Activated CD8-positive, alpha-beta memory T cell treated with anti-CD3 and anti-CD28 coated beads for 1 hour (primary cell): ENCODE data around the gene RAP1A.

Source experiments
- DNase-seq, 2 donors: peaks; one replicate each; pipeline ENCODE4 v3.0.0-alpha.2; 2020; ENCODE audit warnings: low read depth in 1 of 2; ENCODE audit errors: extremely low read depth in 1 of 2

The RAP1A gene

DNA sequence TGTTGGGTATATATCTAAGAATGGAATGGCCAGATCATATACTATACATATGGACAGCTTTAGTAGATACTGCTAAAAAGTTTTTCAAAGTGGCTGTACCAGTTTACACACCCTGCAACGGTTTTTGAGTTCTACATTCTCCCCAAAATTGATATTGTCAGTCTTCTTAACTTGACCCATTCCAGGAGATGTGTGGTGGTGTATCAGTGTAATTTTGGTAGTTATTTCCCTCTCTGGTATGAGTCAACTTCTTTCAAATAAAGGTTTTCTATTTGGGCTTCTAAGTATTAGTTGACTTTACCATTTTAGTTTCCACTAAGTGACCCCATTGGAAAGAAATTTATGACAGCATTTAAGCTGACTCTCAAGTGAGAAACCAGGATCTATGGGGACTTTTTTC, 90.4 kb downstream of the RAP1A start:
- DNase-seq, result no peak

DNA sequence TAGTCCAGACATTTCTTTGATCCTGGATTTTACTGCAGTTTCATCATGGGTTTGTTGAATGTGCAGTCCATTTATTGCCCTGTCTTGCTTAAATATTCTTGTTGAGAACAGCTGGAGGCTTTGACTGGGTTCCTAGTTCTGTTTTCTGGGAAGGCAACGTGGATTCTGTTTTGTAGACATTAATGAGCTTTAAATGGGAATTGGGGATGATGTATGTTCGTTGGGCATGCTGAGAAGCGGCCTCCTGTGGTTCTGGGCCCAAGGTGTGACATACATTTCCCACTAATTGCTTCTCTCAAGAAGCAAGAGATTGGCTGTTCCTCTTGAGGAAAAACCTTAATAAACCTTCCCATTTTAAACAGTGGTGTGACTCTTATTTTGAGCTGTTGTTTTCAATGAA, 96.7 kb downstream of the RAP1A start:
- DNase-seq, result no peak

DNA sequence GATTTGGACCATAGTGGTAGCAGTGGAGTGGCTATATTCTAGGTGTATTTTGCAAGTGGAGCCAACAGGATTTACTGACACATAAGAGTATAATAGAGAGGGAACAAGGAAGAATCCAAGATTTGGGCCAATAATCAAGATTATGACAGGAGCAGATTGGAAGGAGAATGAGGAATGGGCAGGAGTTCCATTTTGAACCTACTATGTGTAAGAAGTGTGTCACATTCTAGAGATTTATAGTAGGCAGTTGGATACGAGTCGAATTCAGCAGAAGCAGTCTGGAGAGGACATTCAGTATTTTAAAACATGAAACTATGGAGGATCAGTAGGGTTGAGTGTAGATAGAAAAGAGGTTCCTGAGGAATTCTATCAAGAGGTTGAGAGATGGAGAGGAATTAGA, 97.9 kb downstream of the RAP1A start:
- DNase-seq, result no peak

DNA sequence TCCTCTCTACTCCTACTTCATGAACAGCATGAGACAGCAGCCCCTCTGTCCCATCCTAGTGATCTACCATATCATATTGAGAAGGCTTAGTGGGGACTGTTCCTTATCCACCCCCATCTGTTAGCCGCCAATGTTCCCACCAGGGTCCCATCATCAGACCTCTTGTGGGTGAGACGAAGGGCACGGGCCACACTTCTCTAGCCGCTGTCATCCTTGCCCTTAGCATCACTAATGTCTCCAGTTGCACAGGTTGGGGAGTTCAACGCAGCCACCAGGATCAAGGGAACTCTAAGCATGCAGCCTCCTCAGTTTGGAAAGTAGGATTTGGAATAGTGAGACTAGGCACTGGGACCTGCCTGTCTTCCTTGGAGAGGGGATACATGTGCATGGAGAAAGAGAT, 99.5 kb downstream of the RAP1A start:
- DNase-seq, result no peak

DNA sequence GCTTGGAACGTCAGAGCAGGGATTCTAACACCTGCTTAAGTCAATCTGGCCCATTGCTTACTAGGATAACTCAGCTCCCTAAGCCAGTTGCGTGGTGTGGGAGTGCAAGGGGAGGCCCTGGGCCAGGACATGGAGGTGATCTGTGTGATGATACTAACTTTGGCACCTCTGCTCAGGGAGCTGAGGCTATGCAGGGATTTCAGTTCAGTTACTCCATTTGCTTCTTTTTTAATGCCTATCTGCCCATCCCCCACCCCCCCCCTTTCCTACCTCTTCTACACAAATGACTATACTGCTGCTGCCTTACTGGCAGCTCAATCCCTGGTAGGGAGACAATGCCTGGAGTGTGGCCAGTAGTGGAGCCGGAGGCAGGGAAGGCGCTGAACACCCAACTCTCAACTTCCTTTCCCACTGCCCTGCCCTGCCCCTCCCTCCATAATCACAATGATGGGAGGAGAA, 100.1 kb downstream of the RAP1A start:
- DNase-seq, result no peak

DNA sequence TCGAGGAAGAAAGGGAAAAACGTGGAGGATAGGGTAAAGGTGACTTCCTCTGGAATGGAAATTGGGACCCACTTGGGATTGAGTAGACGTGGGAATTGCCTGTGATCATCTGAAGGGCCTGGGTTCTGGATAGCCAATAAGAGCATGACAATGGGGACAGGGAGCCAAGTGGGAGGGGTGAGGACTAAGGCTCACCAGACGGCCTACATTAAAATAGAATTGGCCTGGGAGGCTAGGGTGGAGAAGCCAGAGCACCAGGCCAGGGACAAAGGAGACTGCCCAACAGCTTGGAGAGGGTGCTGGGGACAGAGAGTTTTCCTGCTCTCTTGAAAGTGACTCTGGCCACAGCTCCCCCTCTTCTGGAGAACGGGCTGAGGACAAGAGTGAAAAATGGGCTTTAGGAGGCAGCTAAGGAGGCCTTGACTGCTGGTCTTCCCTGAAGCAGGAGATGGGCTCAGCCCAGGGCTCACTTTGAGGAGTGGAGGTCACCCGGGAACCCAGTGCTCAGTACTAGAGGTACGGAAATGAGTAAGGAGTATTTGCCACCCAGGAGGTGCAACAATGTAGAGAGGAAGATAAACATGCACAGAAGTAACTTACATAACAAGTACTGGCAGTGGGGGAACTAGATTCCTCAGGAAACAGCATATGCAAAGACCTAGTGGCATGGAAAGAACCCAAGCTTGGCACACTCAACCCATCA, 100.8 kb downstream of the RAP1A start:
- no peak for DNase-seq

DNA sequence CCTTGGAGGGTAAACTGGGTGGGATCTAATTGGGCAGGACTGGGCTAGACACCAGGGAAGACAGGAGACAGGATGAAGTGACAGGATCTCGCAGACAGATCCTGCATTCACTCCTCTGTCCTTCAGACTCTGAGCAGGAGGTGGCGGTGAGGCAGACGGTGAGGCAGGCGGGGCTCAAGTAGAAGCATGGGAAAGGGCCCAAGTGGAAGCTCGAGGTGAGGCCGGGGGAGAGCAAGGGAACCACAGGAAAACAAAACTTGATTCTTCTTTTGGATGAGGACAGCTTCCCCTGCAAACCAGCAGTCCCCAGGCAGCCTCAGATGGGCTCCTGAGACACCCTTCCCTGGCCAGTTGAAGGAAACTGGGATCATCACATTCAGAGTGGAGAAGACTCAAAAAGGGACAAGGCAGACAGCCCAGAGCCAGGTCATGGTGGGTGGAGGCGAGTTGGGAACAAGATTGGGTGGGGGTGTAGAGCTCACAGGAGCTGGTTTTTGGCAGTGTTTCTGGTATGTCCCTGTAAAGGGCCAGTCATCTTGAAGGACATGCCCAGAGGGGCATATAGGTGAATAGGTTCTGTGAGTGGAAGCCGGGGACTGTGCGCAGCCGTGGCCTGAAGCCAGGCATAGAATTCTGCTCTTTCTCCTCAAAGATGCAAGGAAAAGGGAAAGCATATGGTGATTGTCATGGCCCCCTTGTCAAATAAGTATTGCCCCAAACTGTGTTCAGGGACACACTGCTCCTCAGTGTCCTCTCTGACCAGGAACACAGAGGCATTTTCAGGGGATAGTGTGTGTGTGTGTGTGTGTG, 101.6 kb downstream of the RAP1A start:
- no peak for DNase-seq

DNA sequence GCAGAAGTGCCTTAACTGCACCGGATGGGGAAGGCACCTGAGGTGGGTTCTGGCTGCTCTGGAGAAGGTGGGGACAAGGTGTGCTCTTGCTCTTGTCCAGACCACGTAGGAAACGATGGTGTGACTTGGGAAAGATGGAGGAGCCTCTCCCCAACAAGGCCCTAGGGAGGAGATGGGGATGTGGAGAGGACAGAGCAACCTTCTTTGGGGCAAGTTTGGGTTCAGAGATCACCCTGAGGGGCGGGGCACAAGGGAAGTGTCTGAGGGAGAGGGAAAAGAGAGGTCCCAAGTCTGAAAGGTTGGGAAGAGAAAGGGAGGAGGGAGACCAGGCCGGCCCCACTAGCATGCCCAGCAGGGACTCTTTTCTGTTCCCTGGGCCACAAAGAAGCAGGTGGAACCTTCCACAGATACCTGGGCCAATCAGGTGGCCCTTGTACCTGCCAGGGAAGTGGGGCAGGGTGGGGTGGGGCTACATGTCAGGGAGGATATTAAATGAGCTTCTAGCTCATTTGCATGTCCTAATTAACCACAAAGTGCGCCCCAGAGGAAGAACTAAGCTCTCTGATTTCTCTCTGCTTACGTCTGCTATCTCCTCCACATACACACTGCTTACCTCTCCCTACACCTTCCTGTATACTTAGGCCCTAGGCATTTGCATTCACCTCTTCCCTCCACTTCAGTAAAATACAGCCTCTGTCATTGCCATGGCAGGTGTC, 103.7 kb downstream of the RAP1A start:
- no peak for DNase-seq

DNA sequence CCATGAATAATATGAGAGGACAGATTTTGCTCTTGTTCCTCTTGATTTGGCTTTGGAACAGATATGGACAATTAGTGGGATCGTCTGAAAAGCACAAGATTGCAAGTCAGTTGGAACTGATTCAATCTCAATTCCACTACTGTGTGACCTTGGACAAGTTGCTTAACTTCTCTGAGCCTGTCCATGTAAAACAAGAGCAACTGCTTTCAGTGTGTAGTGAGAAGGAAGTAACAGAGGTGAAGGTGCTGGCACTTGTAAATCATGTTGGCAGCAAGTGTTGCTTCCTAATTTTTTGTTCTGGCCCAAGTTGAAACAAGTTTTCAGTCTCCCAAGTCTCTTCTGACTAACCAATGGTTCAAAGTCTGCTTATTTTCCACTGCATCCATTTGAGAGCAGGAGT, 104.3 kb downstream of the RAP1A start:
- DNase-seq, result no peak

DNA sequence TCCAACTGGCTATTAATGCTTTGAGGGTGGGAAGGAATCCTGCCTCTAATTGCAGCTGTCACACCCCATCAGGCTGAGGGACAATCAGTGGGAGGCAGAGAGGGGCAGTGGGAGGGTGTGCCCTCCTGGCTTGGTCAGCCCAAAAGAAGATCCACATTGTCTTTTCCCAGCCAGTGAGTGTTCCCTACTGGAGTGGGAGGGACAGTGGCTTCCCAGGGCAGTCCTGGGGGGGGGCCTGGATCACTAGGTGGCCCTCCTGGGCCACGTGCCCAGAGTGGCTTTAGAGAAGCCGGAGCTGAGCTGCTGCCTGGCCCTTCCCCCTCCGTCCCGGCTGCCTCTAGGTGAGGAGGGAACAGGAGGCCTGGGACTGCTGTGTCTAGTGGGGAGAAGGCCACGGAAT, 105.6 kb downstream of the RAP1A start:
- DNase-seq, result no peak

DNA sequence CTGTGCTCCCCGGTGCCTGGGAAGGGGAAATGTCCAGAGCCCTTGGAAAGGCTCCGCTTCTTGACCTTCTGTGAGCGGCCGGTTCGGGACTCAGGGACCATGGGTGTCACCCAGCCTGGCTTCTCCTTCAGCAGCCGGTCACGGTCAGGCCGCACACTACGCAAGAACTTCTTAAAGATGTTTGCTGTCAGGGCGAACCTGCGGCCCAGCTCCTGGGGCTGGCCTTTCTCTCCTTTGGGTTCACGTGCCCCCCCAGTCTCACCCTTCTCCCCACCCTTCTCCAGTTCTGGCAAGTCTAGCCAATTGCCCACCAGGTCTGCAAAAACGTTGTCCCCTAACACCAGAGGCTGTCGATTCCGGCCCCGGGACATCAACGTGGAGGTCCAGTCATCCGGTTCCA, 107.5 kb downstream of the RAP1A start:
- no peak for DNase-seq

DNA sequence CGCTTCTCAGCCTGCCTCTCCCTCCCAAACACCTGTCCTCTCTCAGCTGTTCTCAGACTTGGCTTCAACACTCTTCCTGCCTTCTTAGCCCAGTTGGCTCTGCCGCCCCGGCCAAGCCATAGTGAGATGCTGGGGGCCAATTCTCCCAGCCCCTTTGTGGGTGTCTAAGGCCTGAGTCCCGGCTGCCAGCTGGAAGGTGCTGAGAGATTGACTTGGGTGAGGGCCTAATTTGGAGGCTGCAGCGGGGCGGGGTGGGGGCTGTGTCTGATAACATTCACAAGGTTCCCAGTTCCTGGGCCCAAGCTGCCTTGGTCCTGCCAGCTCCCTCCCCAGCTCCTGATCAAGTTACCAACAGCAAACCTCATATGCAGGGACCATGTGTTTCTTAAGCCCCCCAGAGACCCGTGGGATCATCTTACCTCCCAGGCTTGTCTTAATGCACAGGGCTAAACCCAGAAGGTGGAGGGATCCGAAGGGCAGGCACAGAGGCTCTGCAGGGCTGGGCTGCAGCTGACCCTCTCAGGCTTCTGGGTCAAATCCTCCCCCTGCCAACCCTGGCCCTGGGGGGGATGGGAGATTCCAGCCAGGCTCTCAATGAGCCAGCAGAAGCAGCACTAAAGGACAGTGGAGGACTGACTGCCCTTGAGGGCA, 109.8 kb downstream of the RAP1A start:
- DNase-seq, result no peak

DNA sequence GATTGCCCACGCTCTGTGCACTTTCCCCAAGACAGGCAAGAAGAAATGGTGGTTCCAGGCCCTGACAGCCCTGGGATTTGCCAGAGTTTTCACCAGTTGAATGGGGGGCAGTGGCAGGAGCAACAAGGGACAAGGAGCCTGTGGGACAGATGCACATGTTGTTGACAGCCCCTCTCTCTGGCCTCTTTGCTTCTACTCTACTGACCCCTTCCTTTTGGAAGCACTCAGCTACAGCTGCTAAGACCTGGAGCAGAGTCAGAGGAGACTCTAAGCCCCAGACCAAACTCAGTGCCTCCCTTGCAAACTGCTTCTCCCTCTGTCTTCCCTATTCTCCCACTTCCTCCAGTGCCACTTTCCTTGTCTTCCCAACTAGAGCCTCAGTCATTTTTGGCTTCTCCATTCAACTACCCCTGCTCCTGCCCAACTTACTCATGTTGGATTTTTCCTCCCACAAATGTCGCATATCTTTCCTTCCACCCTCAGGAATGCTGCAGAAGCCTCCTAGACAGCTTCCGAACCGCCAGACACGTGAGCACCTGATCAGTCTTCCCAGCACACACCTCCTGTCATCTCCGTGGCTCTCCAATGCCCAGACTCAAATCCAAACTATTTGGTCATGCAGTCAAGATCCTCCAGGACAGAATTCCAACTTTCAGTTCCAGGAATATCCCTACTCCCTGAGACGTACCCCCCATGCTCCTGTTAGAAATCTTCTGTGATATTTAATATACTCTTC, 110.5 kb downstream of the RAP1A start:
- DNase-seq, result no peak

DNA sequence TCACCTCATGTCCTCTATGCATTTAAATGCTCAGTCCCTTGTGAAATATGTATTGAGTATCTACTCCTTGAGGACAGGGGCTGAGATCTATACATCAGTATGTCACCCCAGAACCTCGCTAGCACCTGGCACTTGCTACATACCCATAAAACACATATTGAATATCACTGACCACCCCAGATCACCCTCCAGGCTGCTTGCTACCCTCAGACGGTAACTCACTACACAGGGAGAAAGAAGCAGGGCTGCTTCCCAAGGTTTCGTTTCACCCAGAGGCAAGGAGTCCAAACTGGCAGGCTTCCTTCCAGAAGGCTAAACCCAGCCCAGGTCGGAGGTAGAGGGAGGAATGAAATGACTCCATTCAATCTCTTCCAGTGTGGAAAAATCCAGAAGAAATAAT, 111.1 kb downstream of the RAP1A start:
- no peak for DNase-seq

DNA sequence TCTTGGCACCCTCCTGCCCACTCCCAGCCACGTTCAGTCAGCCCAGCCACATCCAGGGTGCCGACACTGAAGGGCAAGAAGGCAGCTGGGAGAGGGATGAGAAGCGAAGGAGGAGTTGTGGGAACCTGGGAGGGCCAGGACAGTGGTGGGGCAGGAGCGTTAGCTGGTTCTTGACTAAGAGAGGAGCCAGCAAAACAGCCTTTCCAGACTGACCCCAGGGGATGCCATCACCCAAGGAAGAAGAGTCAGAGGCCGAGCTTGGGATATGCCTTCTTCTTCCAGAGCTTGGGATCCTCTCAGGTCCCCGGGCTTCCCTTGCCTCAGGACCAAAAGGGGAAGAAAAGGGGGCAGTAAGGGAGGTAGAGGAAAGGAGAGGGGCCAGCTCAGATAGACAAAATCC, 112.4 kb downstream of the RAP1A start:
- no peak for DNase-seq

DNA sequence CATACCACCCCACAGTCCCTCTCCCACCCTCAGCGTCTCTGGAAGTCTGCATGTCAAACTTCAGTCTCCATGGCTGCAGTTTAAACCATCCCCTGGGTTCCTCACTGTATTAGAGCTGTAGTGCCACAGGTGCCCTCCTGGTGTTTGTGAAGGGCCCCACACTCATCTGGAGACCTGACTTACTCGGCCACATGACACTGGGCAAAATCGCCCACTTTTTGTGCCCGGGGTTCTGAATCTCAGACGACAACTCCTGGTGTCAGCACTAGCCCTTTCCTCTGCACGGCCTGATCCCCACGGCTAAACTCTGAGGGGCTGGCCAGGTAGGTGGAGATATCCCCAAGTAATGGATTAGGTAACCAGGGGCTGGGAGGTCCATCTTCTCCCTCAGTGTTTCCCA, 113.1 kb downstream of the RAP1A start:
- no peak for DNase-seq

DNA sequence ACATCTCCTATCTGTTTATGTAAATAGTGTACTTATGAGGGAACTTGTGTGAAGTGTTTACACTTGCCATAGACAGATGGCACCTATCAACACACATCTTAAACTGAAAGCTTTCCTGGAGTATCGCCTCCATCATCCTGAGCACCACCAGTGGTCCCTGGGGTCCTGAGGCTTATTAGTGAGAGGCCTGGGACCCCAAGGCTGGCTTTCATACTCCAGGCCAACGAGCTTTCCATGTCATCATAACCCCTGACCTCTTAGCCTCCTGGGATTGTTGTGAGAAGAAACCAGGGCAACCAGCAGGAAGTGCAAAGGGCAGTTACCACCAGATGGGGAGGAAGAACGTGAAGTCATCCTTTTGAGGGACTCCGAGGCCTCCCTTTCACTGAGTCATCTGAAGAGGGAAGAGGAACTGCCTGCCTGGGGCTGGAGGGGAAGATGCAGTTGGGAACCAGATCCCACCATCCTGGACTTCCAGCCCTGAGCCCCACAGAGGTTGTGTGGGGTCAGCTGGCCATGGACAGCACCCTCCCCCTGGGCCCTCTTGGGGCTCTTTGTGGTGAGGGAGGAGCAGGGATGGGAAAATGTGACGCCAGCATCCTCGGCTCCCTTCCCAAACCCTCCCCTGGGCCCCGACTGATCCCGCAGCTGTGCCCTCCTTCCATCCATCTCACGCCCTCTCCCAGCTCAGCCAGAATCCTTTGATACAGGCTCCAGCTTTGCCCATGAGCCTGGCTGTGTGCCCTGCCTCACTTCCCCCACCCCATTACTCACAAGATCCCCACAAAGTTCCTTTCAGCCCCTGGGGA, 113.8 kb downstream of the RAP1A start:
- no peak for DNase-seq

DNA sequence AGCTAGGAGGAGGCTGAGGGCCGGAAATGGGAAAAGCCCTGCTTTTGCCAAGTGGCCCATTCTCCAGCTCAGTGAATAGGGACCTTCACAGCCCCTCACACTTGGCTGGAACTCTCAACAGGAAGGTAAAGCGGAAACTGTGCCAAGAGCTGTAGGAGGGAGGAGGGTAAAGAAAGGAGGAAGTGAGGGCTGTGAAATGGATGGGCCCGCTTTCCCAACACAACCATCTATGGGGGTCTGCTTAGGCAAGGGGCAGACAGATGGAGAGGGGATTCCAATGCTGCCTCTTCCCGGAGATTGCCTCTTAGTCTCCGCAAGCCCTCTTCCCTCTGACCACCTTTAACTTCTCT, 114.4 kb downstream of the RAP1A start:
- no peak for DNase-seq

DNA sequence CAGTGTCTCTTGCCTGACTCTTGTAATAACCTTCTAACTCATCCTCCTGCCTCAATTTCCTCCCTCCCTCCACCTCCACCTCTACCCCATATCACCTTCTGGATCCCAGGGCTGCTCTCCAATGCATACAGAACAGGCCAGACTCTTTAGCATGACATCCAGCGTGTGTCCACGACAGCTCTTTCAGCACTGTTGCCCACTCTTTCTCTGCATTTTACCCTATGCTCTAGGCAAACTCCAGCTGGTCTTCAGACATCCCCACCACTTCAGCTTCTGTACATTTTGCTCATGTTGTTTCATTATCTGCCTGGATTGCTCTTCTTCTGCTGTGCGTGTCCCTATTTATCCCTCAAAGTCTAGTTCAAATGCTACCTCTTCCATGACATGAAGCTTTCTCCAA, 114.8 kb downstream of the RAP1A start:
- DNase-seq, result no peak

DNA sequence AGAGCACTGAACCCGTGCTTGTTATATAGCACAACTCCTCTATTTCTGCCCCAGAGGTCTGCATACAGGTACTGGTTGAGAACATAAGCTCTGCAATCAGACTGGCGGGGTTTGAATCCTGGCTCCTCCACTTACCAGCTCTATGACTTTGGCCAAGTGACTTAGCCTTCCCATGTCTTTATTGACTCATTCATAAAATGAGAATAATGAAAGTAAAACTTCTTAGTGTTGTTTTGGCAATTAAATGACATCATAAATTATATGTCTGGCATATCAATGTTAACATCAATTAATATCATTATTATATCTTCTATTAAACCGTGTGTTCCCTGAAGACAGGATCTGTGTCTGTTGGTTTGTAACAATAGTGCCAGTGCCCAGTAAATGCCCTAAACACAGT, 115.3 kb downstream of the RAP1A start:
- no peak for DNase-seq
